DOHH2 (cell line): Measurements from ENCODE around the gene RAB3C.

Experiments used
- CTCF ChIP-seq: fragments of 200-600 bp; sonication (generic); IDR thresholded peaks from one replicate; pipeline ENCODE4 v1.5.1; 2014; ENCODE audit warnings: antibody characterized with exemption, mild to moderate bottlenecking, low read depth, low read length; ENCODE audit not compliant: poor library complexity, severe bottlenecking
- EZH2phosphoT487 ChIP-seq: fragments of 200-600 bp; sonication (generic); IDR thresholded peaks from 2 replicates; pipeline ENCODE4 v1.6.1; 2017; ENCODE audit warnings: borderline replicate concordance, mild to moderate bottlenecking, antibody characterized with exemption, low read length, moderate library complexity, mixed read lengths

GRCh38 chr5:58871648-58872242 lies 288.9 kb downstream of the RAB3C start:
- peak; percentile 34 for TF ChIP-seq CTCF
- TF ChIP-seq EZH2phosphoT487: no peak
